Activated B cell treated with CpG ODN at 0.5 μM for 24 hours (primary cell): Measurements from ENCODE around the gene GTPBP1. TPM values are rescaled to one million over a fixed set of nuclear protein-coding genes. Genes with fewer than 3 reads are reported as not detected.

Experiments used
- ATAC-seq: fragments of 200-7000 bp; cut with Tn5 transposase; one replicate; pipeline ENCODE4 v1.10.0; 2021; ENCODE audit warnings: low read depth, mild to moderate bottlenecking, moderate library complexity
- CTCF ChIA-PET: fragments of 350-600 bp; sonication (Branson Sonifier 250); formaldehyde crosslinking; loops from one replicate; lab custom pipeline; 2021; ENCODE audit warnings: antibody characterized with exemption; lab: Charles Lee
- POLR2A ChIA-PET: fragments of 350-600 bp; sonication (Branson Sonifier 250); formaldehyde crosslinking; loops from one replicate; lab custom pipeline; 2021; ENCODE audit warnings: antibody characterized with exemption; lab: Charles Lee
- DNase-seq: peaks from one replicate; pipeline ENCODE4 v3.0.0; 2022
- H3K27ac Mint-ChIP-seq: one replicate; pipeline ENCODE4 v1.8.0; 2020; ENCODE audit warnings: mixed read lengths
- H3K27me3 Mint-ChIP-seq: one replicate; pipeline ENCODE4 v1.8.0; 2021; ENCODE audit warnings: mixed read lengths
- H3K36me3 Mint-ChIP-seq: one replicate; pipeline ENCODE4 v1.8.0; 2021; ENCODE audit warnings: low read depth, mixed read lengths
- H3K4me1 Mint-ChIP-seq: one replicate; pipeline ENCODE4 v1.8.0; 2021; ENCODE audit warnings: mixed read lengths
- H3K4me3 Mint-ChIP-seq: one replicate; pipeline ENCODE4 v1.8.0; 2020; ENCODE audit warnings: mild to moderate bottlenecking, mixed read lengths
- H3K9me3 Mint-ChIP-seq: one replicate; pipeline ENCODE4 v1.8.0; 2020; ENCODE audit warnings: mixed read lengths
- intact Hi-C: fragments of 100-400 bp; cut with micrococcal nuclease; formaldehyde crosslinking; loops from one replicate; pipeline ENCODE4 v1.15.1; 2024
- total RNA-seq: library from RNA; stranded (reverse); gene quantifications from 2 replicates; pipeline ENCODE4 v1.2.3, GENCODE V29; 2022
- TF ChIP-seq, protein P1 (sequence below): fragments of 200-600 bp; IDR thresholded peaks from one replicate; pipeline ENCODE4 v1.8.0; 2022; ENCODE audit warnings: antibody characterized with exemption, mild to moderate bottlenecking

The GTPBP1 gene
- total RNA-seq, 1 donor from 2014 or later = 103 TPM

GRCh38 chr22:38675833-38676232 lies 29.9 kb upstream of the GTPBP1 start:
- Mint-ChIP-seq H3K36me3 (peaks cover 16% of the 10 kb centered on the region), H3K9me3 (no peaks in the 10 kb centered on the region), H3K4me3 (no peak overlapping the region), H3K27ac (no peak overlapping the region), H3K4me1 (no peaks in the 10 kb centered on the region), H3K27me3 (no peaks in the 10 kb centered on the region)
- intact Hi-C loops = no loop called here
- ChIA-PET CTCF (no interaction called here), POLR2A (no interaction called here)
- ATAC-seq (no peak), DNase-seq (no peak)
- TF ChIP-seq, protein P1, sequence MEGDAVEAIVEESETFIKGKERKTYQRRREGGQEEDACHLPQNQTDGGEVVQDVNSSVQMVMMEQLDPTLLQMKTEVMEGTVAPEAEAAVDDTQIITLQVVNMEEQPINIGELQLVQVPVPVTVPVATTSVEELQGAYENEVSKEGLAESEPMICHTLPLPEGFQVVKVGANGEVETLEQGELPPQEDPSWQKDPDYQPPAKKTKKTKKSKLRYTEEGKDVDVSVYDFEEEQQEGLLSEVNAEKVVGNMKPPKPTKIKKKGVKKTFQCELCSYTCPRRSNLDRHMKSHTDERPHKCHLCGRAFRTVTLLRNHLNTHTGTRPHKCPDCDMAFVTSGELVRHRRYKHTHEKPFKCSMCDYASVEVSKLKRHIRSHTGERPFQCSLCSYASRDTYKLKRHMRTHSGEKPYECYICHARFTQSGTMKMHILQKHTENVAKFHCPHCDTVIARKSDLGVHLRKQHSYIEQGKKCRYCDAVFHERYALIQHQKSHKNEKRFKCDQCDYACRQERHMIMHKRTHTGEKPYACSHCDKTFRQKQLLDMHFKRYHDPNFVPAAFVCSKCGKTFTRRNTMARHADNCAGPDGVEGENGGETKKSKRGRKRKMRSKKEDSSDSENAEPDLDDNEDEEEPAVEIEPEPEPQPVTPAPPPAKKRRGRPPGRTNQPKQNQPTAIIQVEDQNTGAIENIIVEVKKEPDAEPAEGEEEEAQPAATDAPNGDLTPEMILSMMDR = no peak

DNA sequence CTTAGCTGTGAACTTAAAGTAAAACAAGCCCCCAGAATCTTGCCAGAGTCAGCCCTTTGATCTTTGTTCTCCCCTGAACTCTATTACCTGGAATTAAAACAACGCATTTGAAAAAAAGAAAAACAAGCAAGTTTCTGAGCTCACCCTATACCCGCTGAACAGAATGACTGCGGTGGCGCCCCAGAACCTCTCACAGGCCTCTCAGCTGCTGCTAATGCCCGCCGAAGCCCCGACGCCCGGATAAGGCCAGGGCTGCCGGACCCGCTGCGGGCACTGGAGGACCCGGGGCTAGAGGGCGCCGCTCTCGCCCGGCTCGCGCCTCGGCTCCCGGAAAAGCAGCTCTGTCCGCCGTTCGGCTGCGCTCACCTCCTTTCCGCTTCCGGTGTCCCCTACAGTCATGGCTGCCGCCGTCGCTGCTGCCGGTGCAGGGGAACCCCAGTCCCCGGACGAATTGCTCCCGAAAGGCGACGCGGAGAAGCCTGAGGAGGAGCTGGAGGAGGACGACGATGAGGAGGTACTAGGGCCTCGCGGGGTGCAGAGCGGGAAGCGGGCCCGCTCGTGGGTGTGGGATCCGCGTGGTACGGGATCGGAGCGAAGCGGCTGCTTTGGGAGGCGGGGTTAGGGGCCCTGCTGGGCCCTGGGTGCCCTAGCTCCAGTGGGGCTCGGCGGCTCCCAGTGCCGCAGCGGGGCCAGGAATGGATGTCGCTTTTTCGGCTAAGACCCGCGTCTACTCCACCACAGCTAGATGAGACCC lies 24.0 kb upstream of the GTPBP1 start, which contains the start of gene TOMM22:
Gene TOMM22 (plus strand): TSS at position 376 of the 754 bp plus-strand sequence. CDS start 22 bp downstream, at position 398.
- ATAC-seq = peak; percentile 98
- peaks cover 20% of the 10 kb centered on the region for H3K4me1 Mint-ChIP-seq
- no peaks in the 10 kb centered on the region for H3K27me3 Mint-ChIP-seq
- H3K9me3 Mint-ChIP-seq = no peaks in the 10 kb centered on the region
- DNase-seq = peak; percentile 84
- H3K27ac Mint-ChIP-seq = peak within 1 kb of the TSS; percentile 92
- peaks cover 43% of the 10 kb centered on the region for H3K36me3 Mint-ChIP-seq
- intact Hi-C loops = loop anchor here (1.0 to 5.0 kb wide), 7 partner anchors 19 to 839 kb away; partner anchors contain the start of genes ANKRD54, CBY1, DDX17 and FAM227A
- POLR2A ChIA-PET = interaction anchor here (0.6 to 2.1 kb wide), 19 partner anchors 10 to 1371 kb away, joined by 3 to 23 read pairs (median 4); partner anchors contain the start of genes CBX6, CBY1, FAM227A and GGA1
- TF ChIP-seq, protein P1 = no peak
- CTCF ChIA-PET = interaction anchor here (0.6 to 2.4 kb wide), 13 partner anchors 10 to 718 kb away, joined by 3 to 19 read pairs (median 4); partner anchors contain the start of genes CBY1, FAM227A, GTPBP1 and JOSD1
- peak within 1 kb of the TSS; percentile 97 for H3K4me3 Mint-ChIP-seq

GRCh38 chr22:38684895-38685294 lies 20.8 kb upstream of the GTPBP1 start:
- intact Hi-C loops = loop anchor here (5.0 kb wide), 1 partner anchor 843 kb away; the partner anchor contains the start of gene ANKRD54
- no peak overlapping the region for H3K4me3 Mint-ChIP-seq
- H3K36me3 Mint-ChIP-seq = peaks cover 68% of the 10 kb centered on the region
- CTCF ChIA-PET = no interaction called here
- no peak for DNase-seq
- no peaks in the 10 kb centered on the region for H3K9me3 Mint-ChIP-seq
- peaks cover 20% of the 10 kb centered on the region for H3K4me1 Mint-ChIP-seq
- TF ChIP-seq, protein P1 = no peak
- no peak for ATAC-seq
- H3K27me3 Mint-ChIP-seq = no peaks in the 10 kb centered on the region
- no peak overlapping the region for H3K27ac Mint-ChIP-seq
- POLR2A ChIA-PET = interaction anchor here (0.7 kb wide), 1 partner anchor 21 kb away, joined by 9 read pairs; no protein-coding TSS in a partner anchor

DNA sequence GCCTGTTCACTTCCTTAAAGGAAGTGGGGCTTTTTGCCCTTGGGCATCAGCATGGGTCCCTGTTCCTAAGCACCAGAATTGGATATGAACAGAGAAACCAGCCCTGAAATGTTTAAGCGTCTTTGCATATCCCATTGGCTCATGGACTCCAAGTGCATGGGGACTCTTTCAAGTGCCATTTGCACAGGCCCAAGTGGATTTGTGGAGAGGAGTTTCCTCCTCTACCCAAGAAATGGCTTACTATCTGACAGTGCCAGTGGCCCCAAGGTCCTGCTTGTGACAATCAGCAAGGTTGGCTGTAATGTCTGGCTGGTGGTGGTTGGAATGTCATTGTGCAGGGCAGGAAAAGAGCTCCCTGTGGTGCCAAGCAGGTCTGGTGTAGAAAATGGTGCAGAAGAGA lies 20.0 kb upstream of the GTPBP1 start:
- Mint-ChIP-seq H3K4me3 (no peak overlapping the region), H3K27ac (no peak overlapping the region), H3K4me1 (peaks cover 20% of the 10 kb centered on the region), H3K9me3 (no peaks in the 10 kb centered on the region), H3K36me3 (peaks cover 71% of the 10 kb centered on the region), H3K27me3 (no peaks in the 10 kb centered on the region)
- intact Hi-C loops = no loop called here
- TF ChIP-seq, protein P1 = no peak
- ATAC-seq (no peak), DNase-seq (no peak)
- ChIA-PET POLR2A (interaction anchor here (0.9 kb wide), 1 partner anchor 13 kb away, joined by 4 read pairs; no protein-coding TSS in a partner anchor), CTCF (no interaction called here)

DNA sequence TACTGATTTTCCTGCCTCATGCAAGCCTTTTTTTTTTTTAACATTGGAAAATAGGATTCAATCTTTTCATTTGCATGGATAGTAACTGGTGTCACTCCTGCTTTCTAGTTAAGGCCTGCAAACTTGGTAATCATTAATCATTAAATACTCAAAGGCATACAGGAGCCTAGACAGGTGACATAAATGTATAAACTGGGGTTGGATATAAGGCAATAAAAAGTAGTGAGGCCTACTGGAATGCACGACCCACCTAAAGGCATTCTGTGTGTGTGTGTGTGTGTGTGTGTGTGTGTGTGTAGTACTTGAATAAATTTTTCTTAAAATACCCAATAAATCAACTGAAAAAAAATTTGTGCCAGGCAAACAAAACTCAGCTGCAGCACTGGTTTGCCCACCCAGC lies 16.1 kb upstream of the GTPBP1 start:
- Mint-ChIP-seq H3K9me3 (no peaks in the 10 kb centered on the region), H3K4me1 (peaks cover 14% of the 10 kb centered on the region), H3K36me3 (peaks cover 70% of the 10 kb centered on the region), H3K27me3 (no peaks in the 10 kb centered on the region), H3K4me3 (no peak overlapping the region), H3K27ac (no peak overlapping the region)
- POLR2A ChIA-PET = interaction anchor here (0.7 kb wide), 1 partner anchor 10 kb away, joined by 5 read pairs; no protein-coding TSS in a partner anchor
- no peak for DNase-seq
- TF ChIP-seq, protein P1 = no peak
- ATAC-seq = no peak
- intact Hi-C loops = no loop called here
- CTCF ChIA-PET = no interaction called here
